Right lobe of liver (tissue), 6 donors: Measurements from ENCODE around the gene HKDC1. TPM values are rescaled to one million over a fixed set of nuclear protein-coding genes. Genes with fewer than 3 reads are reported as not detected.
"Not testable (repeated sequence)": the region's sequence is repeated elsewhere in the genome, so short reads cannot be mapped to it uniquely, and the experiment has no call there.

Experiments
- ATAC-seq, 4 donors: fragments of 200-7000 bp; cut with Tn5 transposase; one replicate each; pipeline ENCODE4 v1.9.1; 2020; ENCODE audit warnings: mild to moderate bottlenecking in 4 of 4, moderate library complexity in 4 of 4
- DNase-seq, 3 donors: peaks; one replicate each; pipeline ENCODE4 v3.0.0-alpha.2; 2020
- H3K27ac ChIP-seq, 3 donors: fragments of 200-600 bp; one replicate each; pipeline ENCODE4 v1.8.0; 2022
- H3K27me3 ChIP-seq, 2 donors: fragments of 200-600 bp; one replicate each; pipeline ENCODE4 v1.8.0; 2022
- H3K36me3 ChIP-seq, 4 donors: fragments of 200-600 bp; sonication (generic) in 1 of 4; one replicate each; pipeline versions ENCODE4 v1.5.1 to v1.8.0; 2017 to 2022; ENCODE audit warnings: control low read depth in 1 of 4
- H3K4me1 ChIP-seq, 4 donors: fragments of 200-600 bp; sonication (generic) in 1 of 4; one replicate each; pipeline versions ENCODE4 v1.5.1 to v1.8.0; 2017 to 2022; ENCODE audit warnings: control low read depth in 1 of 4
- H3K4me3 ChIP-seq, 3 donors: fragments of 200-600 bp; one replicate each; pipeline ENCODE4 v1.8.0; 2022
- H3K9me3 ChIP-seq, 4 donors: fragments of 200-600 bp; sonication (generic) in 1 of 4; one replicate each; pipeline versions ENCODE4 v1.5.1 to v1.8.0; 2017 to 2022; ENCODE audit warnings: control low read depth in 1 of 4
- CTCF ChIP-seq, 4 donors: fragments of 200-600 bp in 3 of 4; fragments of 450-650 bp in 1 of 4; IDR thresholded peaks; one replicate each; pipeline versions ENCODE4 v1.5.1 to v1.8.0; 2016 to 2022; ENCODE audit warnings: antibody characterized with exemption in 4 of 4, mild to moderate bottlenecking in 2 of 4
- POLR2A ChIP-seq: fragments of 450-650 bp; IDR thresholded peaks from one replicate; pipeline ENCODE4 v1.6.1; 2017; ENCODE audit warnings: antibody characterized with exemption, mild to moderate bottlenecking
- WGBS: methylation state at CpG from one replicate; pipeline ENCODE4 v1.1.6; 2018; ENCODE audit warnings: low coverage, low lambda C conversion rate; ENCODE audit not compliant: insufficient coverage; ENCODE audit errors: missing lambda C conversion rate; 5-methylcytosine and 5-hydroxymethylcytosine counted together
- intact Hi-C, 2 donors: fragments of 100-400 bp; cut with DNase I; formaldehyde crosslinking; loops; one replicate each; pipeline versions ENCODE4 v1.11.2 to v1.14.1; 2022
- total RNA-seq, 6 experiments: library from RNA; depleted of rRNA in 2 of 6; stranded (reverse); fragments of >200 nt in 2 of 6; fragmentation: NEBNext Ultra II Directional in 3 of 6; extraction: Animal tissue kit (Norgen Biotek cat#: 25700) in 3 of 6; gene quantifications; one replicate each; pipeline versions ENCODE4 v1.1.0 to v1.2.4, GENCODE V29; 2016 to 2023
- donor health status: DM: no; HTN: yes; CAD: no.
- donor health status: DM: no; HTN: no; CAD: no.
- donor health status: DM: no; HTN: no; CAD: no.
- donor health status: DM: no; HTN: yes; CAD: no.
- donor health status: DM: no; HTN: yes; CAD: no.

Gene HKDC1
- total RNA-seq, 6 experiments from 2014 or later = 0.24 to 44.5 (median 20.1) TPM

GRCh38 chr10:69276503-69276902 is 56.4 kb downstream of the HKDC1 start:
- no peak overlapping the region for H3K27ac ChIP-seq
- ATAC-seq (no peak), DNase-seq (no peak)
- WGBS = 72% methylated on average over 6 of the region's 6 CpGs
- H3K9me3 ChIP-seq = no peaks in the 10 kb centered on the region
- no peaks in the 10 kb centered on the region for H3K27me3 ChIP-seq
- TF ChIP-seq CTCF (IDR thresholded peaks at IDR 0.05) = no peak
- TF ChIP-seq POLR2A = no peak
- intact Hi-C loops = no loop called here
- no peak overlapping the region for H3K4me3 ChIP-seq
- H3K4me1 ChIP-seq = no peaks in the 10 kb centered on the region
- H3K36me3 ChIP-seq = no peaks in the 10 kb centered on the region

- WGBS = 45% methylated on average over 11 of the region's 11 CpGs
- ATAC-seq = peak in 2 of 4 donors; percentile 11 to 33
These were observed 58.4 kb downstream of the HKDC1 start, which contains the start of gene HK1 for GRCh38 chr10:69278446-69278963. Gene HK1 (plus strand): TSS chr10:69278496.

GRCh38 chr10:69279110-69279509 is 59.0 kb downstream of the HKDC1 start:
- Histone ChIP-seq H3K4me1 (no peaks in the 10 kb centered on the region), H3K9me3 (no peaks in the 10 kb centered on the region), H3K27me3 (no peaks in the 10 kb centered on the region), H3K27ac (no peak overlapping the region), H3K4me3 (no peak overlapping the region), H3K36me3 (no peaks in the 10 kb centered on the region)
- 30% methylated on average over 1 of the region's 2 CpGs for WGBS
- no peak for DNase-seq
- ATAC-seq = peak in 2 of 4 donors; percentile 30 to 44
- intact Hi-C loops = no loop called here
- TF ChIP-seq CTCF (IDR thresholded peaks at IDR 0.05) (no peak), POLR2A (no peak)

More at GRCh38 chr10:69278446-69278963, 58.4 kb downstream of the HKDC1 start, which contains the start of gene HK1:
- TF ChIP-seq CTCF (IDR thresholded peaks at IDR 0.05) (no peak), POLR2A (no peak)
- H3K27ac ChIP-seq = no peak within 1 kb of the TSS
- H3K9me3 ChIP-seq = no peaks in the 10 kb centered on the region
- intact Hi-C loops = no loop called here
- no peaks in the 10 kb centered on the region for H3K36me3 ChIP-seq
- H3K4me1 ChIP-seq = no peaks in the 10 kb centered on the region
- no peak within 1 kb of the TSS for H3K4me3 ChIP-seq
- no peak for DNase-seq
- no peaks in the 10 kb centered on the region for H3K27me3 ChIP-seq

GRCh38 chr10:69281507-69282413 is 61.6 kb downstream of the HKDC1 start:
- WGBS = 78% methylated on average over 8 of the region's 8 CpGs
- DNase-seq (no peak), ATAC-seq (no peak)
- intact Hi-C loops = no loop called here
- no peak overlapping the region for H3K4me3 ChIP-seq
- TF ChIP-seq CTCF (IDR thresholded peaks at IDR 0.05) (no peak), POLR2A (no peak)
- H3K27me3 ChIP-seq = no peaks in the 10 kb centered on the region
- no peaks in the 10 kb centered on the region for H3K36me3 ChIP-seq
- no peak overlapping the region for H3K27ac ChIP-seq
- H3K4me1 ChIP-seq = no peaks in the 10 kb centered on the region
- no peaks in the 10 kb centered on the region for H3K9me3 ChIP-seq

GRCh38 chr10:69284402-69284801 is 64.3 kb downstream of the HKDC1 start:
- intact Hi-C loops, H3K27me3 ChIP-seq, ATAC-seq, H3K4me1 ChIP-seq, H3K27ac ChIP-seq, DNase-seq, H3K4me3 ChIP-seq, H3K36me3 ChIP-seq, H3K9me3 ChIP-seq: not testable (repeated sequence)
- 85% methylated on average over 2 of the region's 6 CpGs for WGBS
